A673 (cell line): ENCODE data around the gene MCRS1.

Source experiments
- CTCF ChIP-seq: fragments of 300-800, 200-600 bp; sonication (generic); conservative IDR thresholded peaks from 2 replicates; pipeline ENCODE4 v1.5.1; 2017; ENCODE audit warnings: low read depth, mild to moderate bottlenecking, antibody characterized with exemption, low read length, moderate library complexity, mixed read lengths
- EZH2 ChIP-seq: fragments of 200-600 bp; sonication (generic); IDR thresholded peaks from 2 replicates; pipeline ENCODE4 v1.6.1; 2017; ENCODE audit warnings: borderline replicate concordance, low read depth, mild to moderate bottlenecking, mixed read lengths, antibody characterized with exemption, low read length; ENCODE audit not compliant: poor library complexity, severe bottlenecking

GRCh38 chr12:49547090-49547690 lies 20.8 kb downstream of the MCRS1 start:
- no peak for TF ChIP-seq CTCF
- TF ChIP-seq EZH2: no peak
